Measurements from ENCODE around the gene NSMCE1.

DNA sequence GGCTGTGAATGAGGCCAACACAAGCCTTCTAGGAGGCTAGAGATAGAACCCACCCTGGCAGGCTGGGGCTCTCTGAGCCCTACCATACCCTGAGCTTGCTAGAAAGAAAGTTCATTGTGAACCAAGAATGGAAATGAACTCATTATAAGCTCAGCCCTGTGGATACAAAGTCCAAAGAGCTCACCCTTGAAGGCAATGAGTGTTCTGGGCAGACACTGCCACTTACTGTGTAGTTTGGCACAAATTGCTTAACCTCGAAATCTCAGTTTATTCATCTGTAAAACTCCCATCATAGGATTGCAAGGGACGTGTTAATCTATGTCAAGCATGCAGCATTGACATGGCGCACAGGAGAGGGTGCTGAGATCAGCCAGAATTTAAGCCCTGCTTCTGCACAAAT, 59.8 kb downstream of the NSMCE1 start:
- TF ChIP-seq CTCF (IDR thresholded peaks at IDR 0.05) = no peak
- TF ChIP-seq POLR2A (IDR thresholded peaks at IDR 0.05) = no peak
